GM12878 (cell line): Measurements from ENCODE around the gene HIF1AN.

ENCODE experiments used
- EZH2 ChIP-seq: IDR thresholded peaks from 2 replicates; pipeline ENCODE4 v1.6.1; 2012; ENCODE audit warnings: low read depth, mild to moderate bottlenecking, control low read depth, inconsistent platforms, low read length, borderline replicate concordance; ENCODE audit not compliant: control insufficient read depth
- MEF2A ChIP-seq: IDR thresholded peaks from 2 replicates; pipeline ENCODE4 v1.6.1; 2011; ENCODE audit warnings: low read depth, mild to moderate bottlenecking, low read length, moderate library complexity; ENCODE audit not compliant: insufficient read depth
- REST ChIP-seq: IDR thresholded peaks from 2 replicates; pipeline ENCODE4 v1.6.1; 2012; ENCODE audit warnings: mild to moderate bottlenecking, low read depth, low read length
- RUNX3 ChIP-seq: IDR thresholded peaks from 2 replicates; pipeline ENCODE4 v1.6.1; 2012; ENCODE audit warnings: low read length, inconsistent platforms
- STAT1 ChIP-seq: fragments of 450-650 bp; conservative IDR thresholded peaks from 2 replicates; pipeline ENCODE4 v1.6.1; 2014; ENCODE audit warnings: antibody characterized with exemption, mild to moderate bottlenecking
- TCF7 ChIP-seq: IDR thresholded peaks from 2 replicates; pipeline ENCODE4 v1.6.1; 2014; ENCODE audit warnings: antibody characterized with exemption, borderline replicate concordance
- ZBTB11 ChIP-seq: fragments of 450-650 bp; formaldehyde crosslinking; IDR thresholded peaks from 2 replicates; pipeline ENCODE4 v1.5.0; 2022; ENCODE audit warnings: mild to moderate bottlenecking, missing genetic modification characterization
- ZNF24 ChIP-seq: fragments of 450-650 bp; IDR thresholded peaks from 2 replicates; pipeline ENCODE4 v1.6.1; 2017; ENCODE audit warnings: antibody characterized with exemption, mild to moderate bottlenecking
- TF ChIP-seq, protein P1 (sequence below), 3 experiments: IDR thresholded peaks in 2 of 3; conservative IDR thresholded peaks in 1 of 3; 2 replicates each; pipeline ENCODE4 v1.5.1; 2011; ENCODE audit warnings: low read depth in 3 of 3, low read length in 3 of 3, mild to moderate bottlenecking in 3 of 3, control low read depth in 2 of 3, moderate library complexity in 2 of 3, inconsistent platforms in 1 of 3, mixed read lengths in 1 of 3; ENCODE audit not compliant: control insufficient read depth in 2 of 3, insufficient read depth in 1 of 3; ENCODE audit errors: extremely low read depth in 1 of 3

DNA sequence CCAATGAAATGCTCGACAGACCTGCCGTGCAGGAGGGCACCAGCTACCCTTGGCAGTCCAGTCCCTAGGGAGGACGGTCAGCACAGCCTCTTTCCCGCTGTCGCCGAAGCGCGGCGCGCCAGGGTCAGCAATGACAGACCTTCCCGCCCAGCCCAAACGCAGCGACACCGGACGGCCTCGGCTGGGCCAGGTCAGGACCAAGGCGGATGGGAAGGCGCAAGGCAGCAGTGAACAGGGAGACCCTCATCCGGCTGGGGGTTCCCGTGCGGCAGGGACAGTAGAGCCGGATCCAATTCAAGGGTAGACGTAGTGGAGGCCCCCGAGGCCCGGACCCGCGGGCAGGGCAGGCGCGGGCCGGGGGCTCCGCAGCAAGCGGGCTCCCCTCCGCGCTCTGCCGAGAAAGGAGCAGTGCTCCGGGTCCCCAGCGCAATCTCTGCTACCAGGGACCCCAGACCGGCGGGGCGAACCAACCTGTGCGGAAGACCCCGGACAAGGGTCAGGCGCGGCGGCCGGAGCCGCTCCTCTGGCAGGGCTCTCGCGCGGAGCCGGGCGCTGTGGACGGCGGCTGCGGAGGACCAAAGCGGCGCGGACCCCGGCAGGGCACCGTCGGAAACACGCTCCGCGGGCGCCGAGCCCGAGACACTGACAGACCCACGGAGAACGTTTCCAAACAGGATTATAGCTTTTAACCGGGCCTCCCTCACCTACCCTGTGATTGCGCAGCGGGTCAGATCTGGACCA is 16.3 kb upstream of the HIF1AN start, which contains the start of gene SEC31B:
- TF ChIP-seq, protein P1, sequence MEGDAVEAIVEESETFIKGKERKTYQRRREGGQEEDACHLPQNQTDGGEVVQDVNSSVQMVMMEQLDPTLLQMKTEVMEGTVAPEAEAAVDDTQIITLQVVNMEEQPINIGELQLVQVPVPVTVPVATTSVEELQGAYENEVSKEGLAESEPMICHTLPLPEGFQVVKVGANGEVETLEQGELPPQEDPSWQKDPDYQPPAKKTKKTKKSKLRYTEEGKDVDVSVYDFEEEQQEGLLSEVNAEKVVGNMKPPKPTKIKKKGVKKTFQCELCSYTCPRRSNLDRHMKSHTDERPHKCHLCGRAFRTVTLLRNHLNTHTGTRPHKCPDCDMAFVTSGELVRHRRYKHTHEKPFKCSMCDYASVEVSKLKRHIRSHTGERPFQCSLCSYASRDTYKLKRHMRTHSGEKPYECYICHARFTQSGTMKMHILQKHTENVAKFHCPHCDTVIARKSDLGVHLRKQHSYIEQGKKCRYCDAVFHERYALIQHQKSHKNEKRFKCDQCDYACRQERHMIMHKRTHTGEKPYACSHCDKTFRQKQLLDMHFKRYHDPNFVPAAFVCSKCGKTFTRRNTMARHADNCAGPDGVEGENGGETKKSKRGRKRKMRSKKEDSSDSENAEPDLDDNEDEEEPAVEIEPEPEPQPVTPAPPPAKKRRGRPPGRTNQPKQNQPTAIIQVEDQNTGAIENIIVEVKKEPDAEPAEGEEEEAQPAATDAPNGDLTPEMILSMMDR (IDR thresholded peaks at IDR 0.05 in 2 of 3, conservative IDR thresholded peaks at IDR 0.05 in 1 of 3; ENCODE audit: control insufficient read depth in 2 of 3, extremely low read depth in 1 of 3, insufficient read depth in 1 of 3, low read depth in 3 of 3, low read length in 3 of 3), result 0 out of 6 replicates have a peak, but pooled peaks of 1 of the 3 experiments have one; percentile 8
- TF ChIP-seq TCF7 (no peak), ZBTB11 (CRISPR knock-in tag) (no peak), ZNF24 (no peak), REST (no peak), MEF2A (no peak), EZH2 (no peak), RUNX3 (no peak), STAT1 (no peak)
